Calu3 (cell line): ENCODE results near the gene ABRAXAS1. TPM values are rescaled to one million over a fixed set of nuclear protein-coding genes. Genes with fewer than 3 reads are reported as not detected.

Source experiments
- BruUV-seq: library from RNA; stranded (reverse); fragments of 400-500 nt; replicated peaks from 2 replicates; lab custom pipeline; 2021; lab: Mats Ljungman, UMichigan
- CTCF ChIA-PET: fragments of 300-600 bp; sonication (Branson Sonifier 250); formaldehyde crosslinking; loops from one replicate; lab custom pipeline; 2022; ENCODE audit warnings: antibody characterized with exemption; lab: Charles Lee
- DNase-seq: peaks from one replicate; pipeline ENCODE4 v3.0.0; 2022
- H3K27ac Mint-ChIP-seq: one replicate; pipeline ENCODE4 v1.8.0; 2022; ENCODE audit warnings: mixed read lengths; ENCODE audit not compliant: unreplicated experiment
- H3K27me3 Mint-ChIP-seq: one replicate; pipeline ENCODE4 v1.8.0; 2022; ENCODE audit warnings: mixed read lengths; ENCODE audit not compliant: unreplicated experiment
- H3K36me3 Mint-ChIP-seq: one replicate; pipeline ENCODE4 v1.8.0; 2022; ENCODE audit warnings: mild to moderate bottlenecking, moderate library complexity, mixed read lengths; ENCODE audit not compliant: insufficient read depth, unreplicated experiment
- H3K4me1 Mint-ChIP-seq: one replicate; pipeline ENCODE4 v1.8.0; 2022; ENCODE audit warnings: mild to moderate bottlenecking, low read depth, mixed read lengths; ENCODE audit not compliant: unreplicated experiment
- H3K4me3 Mint-ChIP-seq: one replicate; pipeline ENCODE4 v1.8.0; 2022; ENCODE audit warnings: mild to moderate bottlenecking, low read depth, moderate library complexity, mixed read lengths; ENCODE audit not compliant: unreplicated experiment
- H3K9me3 Mint-ChIP-seq: one replicate; pipeline ENCODE4 v1.8.0; 2022; ENCODE audit warnings: low read depth, mixed read lengths; ENCODE audit not compliant: unreplicated experiment
- CTCF ChIP-seq: fragments of 200-600 bp; IDR thresholded peaks from one replicate; pipeline ENCODE4 v1.8.0; 2022; ENCODE audit warnings: antibody characterized with exemption; ENCODE audit not compliant: unreplicated experiment
- intact Hi-C: fragments of 100-400 bp; cut with micrococcal nuclease; formaldehyde crosslinking; loops from one replicate; pipeline ENCODE4 v1.10.0; 2022; ENCODE audit not compliant: unreplicated experiment
- total RNA-seq: library from RNA; stranded (reverse); gene quantifications from 2 replicates; pipeline ENCODE4 v1.2.3, GENCODE V29; 2022

The ABRAXAS1 gene
- total RNA-seq, 1 experiment from 2014 or later: 4.2 TPM

GRCh38 chr4:83440899-83441298 lies 44.0 kb downstream of the ABRAXAS1 start:
- H3K36me3 Mint-ChIP-seq: no peaks in the 10 kb centered on the region
- DNase-seq: no peak
- H3K27me3 Mint-ChIP-seq: no peaks in the 10 kb centered on the region
- intact Hi-C loops: no loop called here
- H3K9me3 Mint-ChIP-seq: no peaks in the 10 kb centered on the region
- no peak for TF ChIP-seq CTCF
- H3K27ac Mint-ChIP-seq: no peak overlapping the region
- H3K4me3 Mint-ChIP-seq: no peak overlapping the region
- no TSS peak for BruUV-seq
- CTCF ChIA-PET: no interaction called here
- no peaks in the 10 kb centered on the region for H3K4me1 Mint-ChIP-seq

GRCh38 chr4:83440148-83440814 lies 44.6 kb downstream of the ABRAXAS1 start:
- CTCF ChIA-PET: no interaction called here
- H3K4me1 Mint-ChIP-seq: no peaks in the 10 kb centered on the region
- no peaks in the 10 kb centered on the region for H3K36me3 Mint-ChIP-seq
- TF ChIP-seq CTCF: no peak
- intact Hi-C loops: no loop called here
- H3K27me3 Mint-ChIP-seq: no peaks in the 10 kb centered on the region
- H3K27ac Mint-ChIP-seq: no peak overlapping the region
- DNase-seq: no peak
- no TSS peak for BruUV-seq
- no peak overlapping the region for H3K4me3 Mint-ChIP-seq
- H3K9me3 Mint-ChIP-seq: no peaks in the 10 kb centered on the region

- H3K9me3 Mint-ChIP-seq: no peaks in the 10 kb centered on the region
- no peaks in the 10 kb centered on the region for H3K4me1 Mint-ChIP-seq
- intact Hi-C loops: no loop called here
- TF ChIP-seq CTCF: no peak
- CTCF ChIA-PET: interaction anchor here (0.7 kb wide), 1 partner anchor 587 kb away, joined by 5 read pairs; no protein-coding TSS in a partner anchor
- no peak overlapping the region for H3K27ac Mint-ChIP-seq
- H3K4me3 Mint-ChIP-seq: no peak overlapping the region
- DNase-seq: no peak
- no TSS peak for BruUV-seq
- no peaks in the 10 kb centered on the region for H3K36me3 Mint-ChIP-seq
- H3K27me3 Mint-ChIP-seq: no peaks in the 10 kb centered on the region
Observed at GRCh38 chr4:83438719-83439118, 46.2 kb downstream of the ABRAXAS1 start.

- Mint-ChIP-seq H3K27ac (no peak overlapping the region), H3K27me3 (no peaks in the 10 kb centered on the region), H3K4me3 (no peak overlapping the region), H3K4me1 (no peaks in the 10 kb centered on the region), H3K36me3 (no peaks in the 10 kb centered on the region), H3K9me3 (no peaks in the 10 kb centered on the region)
- no peak for TF ChIP-seq CTCF
- intact Hi-C loops: no loop called here
- DNase-seq: no peak
- no TSS peak for BruUV-seq
- CTCF ChIA-PET: no interaction called here
Observed at GRCh38 chr4:83436680-83437079, 48.2 kb downstream of the ABRAXAS1 start.
